Neural progenitor cell (in vitro differentiated cells): ENCODE results near the gene MYLK. TPM values are rescaled to one million over a fixed set of nuclear protein-coding genes. Genes with fewer than 3 reads are reported as not detected.

Experiments used
- DNase-seq: peaks from one replicate; pipeline ENCODE4 v3.0.0-alpha.2; 2016; ENCODE audit warnings: low spot score
- H2AFZ ChIP-seq: fragments of 200-600 bp; sonication (generic); replicated peaks from 2 replicates; pipeline ENCODE4 v1.6.1; 2016; ENCODE audit warnings: antibody characterized with exemption
- H3F3A ChIP-seq: fragments of 200-600 bp; sonication (generic); 2 replicates; pipeline ENCODE4 v1.6.1; 2016; ENCODE audit warnings: antibody characterized with exemption, low read depth
- H3K27ac ChIP-seq: fragments of 200-600 bp; sonication (generic); 2 replicates; pipeline ENCODE4 v1.5.1; 2016; ENCODE audit warnings: mild to moderate bottlenecking
- H3K27me3 ChIP-seq: fragments of 200-600 bp; sonication (generic); 2 replicates; pipeline ENCODE4 v1.6.1; 2016; ENCODE audit warnings: mild to moderate bottlenecking, moderate library complexity
- H3K36me3 ChIP-seq: fragments of 200-600 bp; sonication (generic); 2 replicates; pipeline ENCODE4 v1.5.1; 2016
- H3K4me1 ChIP-seq: fragments of 200-600 bp; sonication (generic); 2 replicates; pipeline ENCODE4 v1.6.1; 2016; ENCODE audit warnings: mixed run types
- H3K4me2 ChIP-seq: fragments of 200-600 bp; sonication (generic); 2 replicates; pipeline ENCODE4 v1.6.1; 2016
- H3K4me3 ChIP-seq: fragments of 200-600 bp; sonication (generic); 2 replicates; pipeline ENCODE4 v1.5.1; 2016
- H3K79me2 ChIP-seq: fragments of 200-600 bp; sonication (generic); 2 replicates; pipeline ENCODE4 v1.6.1; 2016; ENCODE audit warnings: low read depth
- H3K9ac ChIP-seq: fragments of 200-600 bp; sonication (generic); 2 replicates; pipeline ENCODE4 v1.6.1; 2016
- H3K9me3 ChIP-seq: fragments of 200-600 bp; sonication (generic); 2 replicates; pipeline ENCODE4 v1.5.1; 2016; ENCODE audit warnings: low read depth
- H4K20me1 ChIP-seq: fragments of 200-600 bp; sonication (generic); 2 replicates; pipeline ENCODE4 v1.6.1; 2016; ENCODE audit warnings: low read depth
- H3K27ac Mint-ChIP-seq: 3 replicates; pipeline ENCODE4 v1.8.0; 2021; ENCODE audit warnings: mixed read lengths
- H3K27me3 Mint-ChIP-seq: 2 replicates; pipeline ENCODE4 v1.8.0; 2022; ENCODE audit warnings: low read depth, mild to moderate bottlenecking, inconsistent platforms, moderate library complexity, mixed read lengths; ENCODE audit not compliant: insufficient read depth
- H3K36me3 Mint-ChIP-seq: 3 replicates; pipeline ENCODE4 v1.8.0; 2021; ENCODE audit warnings: mixed read lengths
- H3K4me1 Mint-ChIP-seq: 3 replicates; pipeline ENCODE4 v1.8.0; 2021; ENCODE audit warnings: mixed read lengths
- H3K4me3 Mint-ChIP-seq: 3 replicates; pipeline ENCODE4 v1.8.0; 2021; ENCODE audit warnings: mild to moderate bottlenecking, moderate library complexity, mixed read lengths
- H3K9me3 Mint-ChIP-seq: 3 replicates; pipeline ENCODE4 v1.8.0; 2020; ENCODE audit warnings: mixed read lengths
- CTCF ChIP-seq: fragments of 200-600 bp; sonication (generic); IDR thresholded peaks from 2 replicates; pipeline ENCODE4 v1.5.1; 2017; ENCODE audit warnings: antibody characterized with exemption, mild to moderate bottlenecking
- EZH2 ChIP-seq: fragments of 200-600 bp; sonication (generic); IDR thresholded peaks from 2 replicates; pipeline ENCODE4 v1.6.1; 2017; ENCODE audit warnings: antibody characterized with exemption, mild to moderate bottlenecking, moderate library complexity
- EZH2phosphoT487 ChIP-seq: fragments of 200-600 bp; sonication (generic); IDR thresholded peaks from 2 replicates; pipeline ENCODE4 v1.6.1; 2017; ENCODE audit warnings: antibody characterized with exemption
- total RNA-seq: library from RNA; depleted of rRNA; stranded (reverse); fragments of >200 nt; gene quantifications from 2 replicates; pipeline ENCODE4 v1.2.3, GENCODE V29; 2015; ENCODE audit warnings: low replicate concordance

Gene MYLK
- total RNA-seq, 1 donor from 2014 or later = 28.4 TPM

- H3K27me3 Mint-ChIP-seq = no peaks in the 10 kb centered on the region
- no peak for TF ChIP-seq EZH2
- no peak for TF ChIP-seq CTCF
- TF ChIP-seq EZH2phosphoT487 = no peak
These were observed 288.5 kb downstream of the MYLK start for GRCh38 chr3:123595396-123596180.

GRCh38 chr3:123593381-123593780, 290.8 kb downstream of the MYLK start:
- no peak for DNase-seq
- H3K27ac Mint-ChIP-seq = no peak overlapping the region
- H3K4me3 Mint-ChIP-seq = no peak overlapping the region

More at GRCh38 chr3:123595396-123596180, 288.5 kb downstream of the MYLK start:
- Histone ChIP-seq H3K4me1 (no peaks in the 10 kb centered on the region), H3K27ac (no peak overlapping the region), H3F3A (no peaks in the 10 kb centered on the region), H2AFZ (no peak overlapping the region), H3K4me3 (no peak overlapping the region), H3K79me2 (no peaks in the 10 kb centered on the region), H3K27me3 (no peaks in the 10 kb centered on the region), H3K36me3 (no peaks in the 10 kb centered on the region), H4K20me1 (peaks cover 6% of the 10 kb centered on the region), H3K9me3 (no peaks in the 10 kb centered on the region), H3K4me2 (no peak overlapping the region), H3K9ac (no peak overlapping the region)
- no peak overlapping the region for H3K27ac Mint-ChIP-seq
- peaks cover 2% of the 10 kb centered on the region for H3K4me1 Mint-ChIP-seq
- no peak for DNase-seq
- H3K9me3 Mint-ChIP-seq = peaks cover 9% of the 10 kb centered on the region
- peaks cover 22% of the 10 kb centered on the region for H3K36me3 Mint-ChIP-seq
- H3K4me3 Mint-ChIP-seq = no peak overlapping the region

GRCh38 chr3:123590685-123591450, 293.3 kb downstream of the MYLK start:
- TF ChIP-seq EZH2 (no peak), CTCF (no peak), EZH2phosphoT487 (no peak)
- Histone ChIP-seq H3K4me1 (peaks cover 8% of the 10 kb centered on the region), H3K4me2 (no peak overlapping the region), H3K79me2 (peaks cover 25% of the 10 kb centered on the region), H3K9me3 (no peaks in the 10 kb centered on the region), H3K36me3 (no peaks in the 10 kb centered on the region), H3K9ac (no peak overlapping the region), H3K27ac (no peak overlapping the region), H3K27me3 (no peaks in the 10 kb centered on the region), H3F3A (peaks cover 10% of the 10 kb centered on the region), H2AFZ (no peak overlapping the region), H3K4me3 (no peak overlapping the region), H4K20me1 (no peaks in the 10 kb centered on the region)
- H3K4me3 Mint-ChIP-seq = no peak overlapping the region
- no peak for DNase-seq
- no peak overlapping the region for H3K27ac Mint-ChIP-seq
- no peaks in the 10 kb centered on the region for H3K27me3 Mint-ChIP-seq
- H3K36me3 Mint-ChIP-seq = peaks cover 41% of the 10 kb centered on the region
- peaks cover 5% of the 10 kb centered on the region for H3K4me1 Mint-ChIP-seq
- peaks cover 27% of the 10 kb centered on the region for H3K9me3 Mint-ChIP-seq

More at GRCh38 chr3:123593381-123593780, 290.8 kb downstream of the MYLK start:
- Mint-ChIP-seq H3K27me3 (no peaks in the 10 kb centered on the region), H3K9me3 (peaks cover 25% of the 10 kb centered on the region), H3K36me3 (peaks cover 35% of the 10 kb centered on the region), H3K4me1 (peaks cover 2% of the 10 kb centered on the region)
- no peak overlapping the region for H3K4me2 ChIP-seq
- H3K4me1 ChIP-seq = no peaks in the 10 kb centered on the region
- no peak overlapping the region for H3K9ac ChIP-seq
- H3K79me2 ChIP-seq = peaks cover 3% of the 10 kb centered on the region
- H3F3A ChIP-seq = no peaks in the 10 kb centered on the region
- no peak overlapping the region for H3K4me3 ChIP-seq
- no peaks in the 10 kb centered on the region for H4K20me1 ChIP-seq
- TF ChIP-seq EZH2phosphoT487 (no peak), EZH2 (no peak), CTCF (no peak)
- no peaks in the 10 kb centered on the region for H3K36me3 ChIP-seq
- H2AFZ ChIP-seq = no peak overlapping the region
- no peak overlapping the region for H3K27ac ChIP-seq
- H3K27me3 ChIP-seq = no peaks in the 10 kb centered on the region
- no peaks in the 10 kb centered on the region for H3K9me3 ChIP-seq
